CD14-positive monocyte (primary cell): Measurements from ENCODE around the gene SPATA46. TPM values are rescaled to one million over a fixed set of nuclear protein-coding genes. Genes with fewer than 3 reads are reported as not detected.

Source experiments
- DNase-seq, 3 donors: peaks; one replicate each; pipeline ENCODE4 v3.0.0-alpha.2; 2011 to 2022
- H2AFZ ChIP-seq: 2 replicates; pipeline ENCODE4 v1.6.0; 2012; ENCODE audit warnings: mild to moderate bottlenecking, low read depth, low read length, inconsistent platforms; ENCODE audit not compliant: insufficient read depth, poor library complexity, severe bottlenecking
- H3K27ac ChIP-seq, 2 donors: 1 replicate in 1 of 2; 2 replicates in 1 of 2; pipeline ENCODE4 v1.5.1; 2012 to 2013; ENCODE audit warnings: low read length in 2 of 2, control low read depth in 1 of 2, inconsistent platforms in 1 of 2, low read depth in 1 of 2, mild to moderate bottlenecking in 1 of 2
- H3K27me3 ChIP-seq, 2 donors: one replicate each; pipeline versions ENCODE4 v1.6.0 to v1.6.1; 2011 to 2013; ENCODE audit warnings: low read length in 2 of 2; ENCODE audit not compliant: control insufficient read depth in 2 of 2, insufficient read depth in 2 of 2
- H3K36me3 ChIP-seq, 2 donors: replicated peaks in 1 of 2; 1 replicate in 1 of 2; 2 replicates in 1 of 2; pipeline versions ENCODE4 v1.5.1 to v1.6.1; 2012 to 2013; ENCODE audit warnings: low read length in 2 of 2, control low read depth in 1 of 2, inconsistent platforms in 1 of 2, mild to moderate bottlenecking in 1 of 2; ENCODE audit not compliant: insufficient read depth in 2 of 2, control insufficient read depth in 1 of 2
- H3K4me1 ChIP-seq, 2 donors: 1 replicate in 1 of 2; 2 replicates in 1 of 2; pipeline versions ENCODE4 v1.5.1 to v1.6.1; 2012 to 2013; ENCODE audit warnings: low read length in 2 of 2, control low read depth in 1 of 2, inconsistent platforms in 1 of 2, mild to moderate bottlenecking in 1 of 2, moderate library complexity in 1 of 2; ENCODE audit not compliant: insufficient read depth in 2 of 2, control insufficient read depth in 1 of 2
- H3K4me2 ChIP-seq: replicated peaks from 2 replicates; pipeline ENCODE3; 2012; ENCODE audit warnings: low read length, moderate library complexity, mild to moderate bottlenecking; ENCODE audit not compliant: poor library complexity, severe bottlenecking; ENCODE audit errors: extremely low read depth
- H3K4me3 ChIP-seq, 3 experiments: fragments of 200-600 bp in 1 of 3; sonication (generic) in 1 of 3; replicated peaks in 1 of 3; 1 replicate in 2 of 3; 2 replicates in 1 of 3; pipeline ENCODE4 v1.5.1; 2011 to 2013; ENCODE audit warnings: low read length in 3 of 3, mild to moderate bottlenecking in 3 of 3, control low read depth in 2 of 3, low read depth in 2 of 3, inconsistent platforms in 1 of 3, moderate library complexity in 1 of 3
- H3K79me2 ChIP-seq: 2 replicates; pipeline ENCODE4 v1.6.0; 2012; ENCODE audit warnings: mild to moderate bottlenecking, control low read depth, inconsistent platforms, low read length, moderate library complexity; ENCODE audit not compliant: insufficient read depth
- H3K9ac ChIP-seq: 2 replicates; pipeline ENCODE4 v1.6.0; 2017; ENCODE audit warnings: low read length, mild to moderate bottlenecking; ENCODE audit not compliant: insufficient read depth, poor library complexity, severe bottlenecking
- H3K9me3 ChIP-seq, 2 donors: replicated peaks in 1 of 2; 1 replicate in 1 of 2; 2 replicates in 1 of 2; pipeline versions ENCODE4 v1.5.1 to v1.6.1; 2012 to 2013; ENCODE audit warnings: low read length in 2 of 2, control low read depth in 1 of 2; ENCODE audit not compliant: control insufficient read depth in 1 of 2, insufficient read depth in 1 of 2
- H4K20me1 ChIP-seq: 2 replicates; pipeline ENCODE4 v1.6.0; 2012; ENCODE audit warnings: mild to moderate bottlenecking, low read length, control low read depth, moderate library complexity; ENCODE audit not compliant: insufficient read depth
- H3K27ac Mint-ChIP-seq, 7 donors: one replicate each; pipeline ENCODE4 v1.8.0; 2020; ENCODE audit warnings: mild to moderate bottlenecking in 7 of 7, mixed read lengths in 7 of 7, moderate library complexity in 6 of 7, inconsistent platforms in 2 of 7
- H3K27me3 Mint-ChIP-seq, 3 donors: one replicate each; pipeline ENCODE4 v1.8.0; 2021 to 2022; ENCODE audit warnings: low read depth in 3 of 3, mild to moderate bottlenecking in 3 of 3, mixed read lengths in 3 of 3, moderate library complexity in 3 of 3, inconsistent platforms in 1 of 3
- H3K36me3 Mint-ChIP-seq, 2 donors: one replicate each; pipeline ENCODE4 v1.8.0; 2020; ENCODE audit warnings: mixed read lengths in 2 of 2, inconsistent platforms in 1 of 2, mild to moderate bottlenecking in 1 of 2
- H3K4me1 Mint-ChIP-seq: one replicate; pipeline ENCODE4 v1.8.0; 2020; ENCODE audit warnings: mild to moderate bottlenecking, mixed read lengths
- H3K4me3 Mint-ChIP-seq, 2 donors: one replicate each; pipeline ENCODE4 v1.8.0; 2020; ENCODE audit warnings: mild to moderate bottlenecking in 2 of 2, mixed read lengths in 2 of 2, moderate library complexity in 1 of 2
- H3K9me3 Mint-ChIP-seq, 7 donors: one replicate each; pipeline ENCODE4 v1.8.0; 2020 to 2022; ENCODE audit warnings: mixed read lengths in 7 of 7, mild to moderate bottlenecking in 6 of 7, moderate library complexity in 6 of 7, inconsistent platforms in 2 of 7
- WGBS: methylation state at CpG from one replicate; pipeline ENCODE4 v1.1.5; 2013; ENCODE audit warnings: missing lambda C conversion rate; ENCODE audit not compliant: insufficient coverage; 5-methylcytosine and 5-hydroxymethylcytosine counted together
- intact Hi-C, 2 donors: fragments of 100-400 bp; cut with micrococcal nuclease; formaldehyde crosslinking; loops; one replicate each; pipeline versions ENCODE4 v1.15.0 to v1.15.1; 2023
- polyA plus RNA-seq, 3 donors: library from polyadenylated mRNA; depleted of rRNA in 1 of 3; unstranded in 2 of 3; stranded (reverse) in 1 of 3; fragments of 300-500 nt in 2 of 3; fragments of >200 nt in 1 of 3; fragmentation: Illumina TruSeq in 2 of 3; gene quantifications; 1 replicate in 2 of 3; 2 replicates in 1 of 3; pipeline ENCODE4 v1.2.3, GENCODE V29; 2012 to 2021
- TF ChIP-seq, protein P1 (sequence below): fragments of 200-600 bp; IDR thresholded peaks from one replicate; pipeline ENCODE4 v1.8.0; 2022; ENCODE audit warnings: antibody characterized with exemption, mild to moderate bottlenecking

Gene SPATA46
- polyA plus RNA-seq, 3 donors, result not detected

DNA sequence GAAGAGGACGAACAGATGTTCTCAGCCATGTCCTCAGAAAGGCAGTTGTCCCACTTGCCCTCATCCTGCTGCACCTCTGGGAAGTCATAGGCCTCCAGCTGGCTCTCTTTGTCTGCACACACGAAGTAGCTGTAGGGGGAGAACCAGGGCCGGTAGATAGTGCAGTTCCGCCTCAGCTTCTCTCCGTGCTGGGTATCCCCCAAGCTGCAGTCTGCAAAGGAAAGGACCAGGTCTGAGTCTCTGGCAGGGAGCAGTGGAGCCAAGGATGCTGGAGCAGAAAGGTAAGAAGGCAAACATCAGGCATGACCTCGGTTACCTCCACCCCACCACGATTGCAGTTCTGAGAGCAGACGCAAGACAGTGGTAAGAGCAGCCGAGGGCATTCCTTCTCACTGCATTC lies 2.2 kb downstream of the SPATA46 start:
- Histone ChIP-seq H3K9ac (no peak overlapping the region), H2AFZ (no peak overlapping the region), H3K9me3 (no peaks in the 10 kb centered on the region), H3K27me3 (no peaks in the 10 kb centered on the region), H4K20me1 (no peaks in the 10 kb centered on the region), H3K4me1 (no peaks in the 10 kb centered on the region), H3K27ac (no peak overlapping the region), H3K36me3 (no peaks in the 10 kb centered on the region), H3K4me2 (no peak overlapping the region), H3K4me3 (no peak overlapping the region), H3K79me2 (no peaks in the 10 kb centered on the region)
- H3K4me3 Mint-ChIP-seq, result no peak overlapping the region
- WGBS, result 97% methylated on average over 6 of the region's 9 CpGs
- TF ChIP-seq, protein P1, sequence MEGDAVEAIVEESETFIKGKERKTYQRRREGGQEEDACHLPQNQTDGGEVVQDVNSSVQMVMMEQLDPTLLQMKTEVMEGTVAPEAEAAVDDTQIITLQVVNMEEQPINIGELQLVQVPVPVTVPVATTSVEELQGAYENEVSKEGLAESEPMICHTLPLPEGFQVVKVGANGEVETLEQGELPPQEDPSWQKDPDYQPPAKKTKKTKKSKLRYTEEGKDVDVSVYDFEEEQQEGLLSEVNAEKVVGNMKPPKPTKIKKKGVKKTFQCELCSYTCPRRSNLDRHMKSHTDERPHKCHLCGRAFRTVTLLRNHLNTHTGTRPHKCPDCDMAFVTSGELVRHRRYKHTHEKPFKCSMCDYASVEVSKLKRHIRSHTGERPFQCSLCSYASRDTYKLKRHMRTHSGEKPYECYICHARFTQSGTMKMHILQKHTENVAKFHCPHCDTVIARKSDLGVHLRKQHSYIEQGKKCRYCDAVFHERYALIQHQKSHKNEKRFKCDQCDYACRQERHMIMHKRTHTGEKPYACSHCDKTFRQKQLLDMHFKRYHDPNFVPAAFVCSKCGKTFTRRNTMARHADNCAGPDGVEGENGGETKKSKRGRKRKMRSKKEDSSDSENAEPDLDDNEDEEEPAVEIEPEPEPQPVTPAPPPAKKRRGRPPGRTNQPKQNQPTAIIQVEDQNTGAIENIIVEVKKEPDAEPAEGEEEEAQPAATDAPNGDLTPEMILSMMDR, result no peak
- intact Hi-C loops, result no loop called here
- peaks cover 1 to 6% (median 2%) of the 10 kb centered on the region in 3 donors for H3K27me3 Mint-ChIP-seq
- H3K36me3 Mint-ChIP-seq, result no peaks in the 10 kb centered on the region
- DNase-seq, result no peak
- H3K27ac Mint-ChIP-seq, result peak overlapping the region in 1 of 7 donors; percentile 60
- H3K4me1 Mint-ChIP-seq, result no peaks in the 10 kb centered on the region
- H3K9me3 Mint-ChIP-seq, result no peaks in the 10 kb centered on the region

DNA sequence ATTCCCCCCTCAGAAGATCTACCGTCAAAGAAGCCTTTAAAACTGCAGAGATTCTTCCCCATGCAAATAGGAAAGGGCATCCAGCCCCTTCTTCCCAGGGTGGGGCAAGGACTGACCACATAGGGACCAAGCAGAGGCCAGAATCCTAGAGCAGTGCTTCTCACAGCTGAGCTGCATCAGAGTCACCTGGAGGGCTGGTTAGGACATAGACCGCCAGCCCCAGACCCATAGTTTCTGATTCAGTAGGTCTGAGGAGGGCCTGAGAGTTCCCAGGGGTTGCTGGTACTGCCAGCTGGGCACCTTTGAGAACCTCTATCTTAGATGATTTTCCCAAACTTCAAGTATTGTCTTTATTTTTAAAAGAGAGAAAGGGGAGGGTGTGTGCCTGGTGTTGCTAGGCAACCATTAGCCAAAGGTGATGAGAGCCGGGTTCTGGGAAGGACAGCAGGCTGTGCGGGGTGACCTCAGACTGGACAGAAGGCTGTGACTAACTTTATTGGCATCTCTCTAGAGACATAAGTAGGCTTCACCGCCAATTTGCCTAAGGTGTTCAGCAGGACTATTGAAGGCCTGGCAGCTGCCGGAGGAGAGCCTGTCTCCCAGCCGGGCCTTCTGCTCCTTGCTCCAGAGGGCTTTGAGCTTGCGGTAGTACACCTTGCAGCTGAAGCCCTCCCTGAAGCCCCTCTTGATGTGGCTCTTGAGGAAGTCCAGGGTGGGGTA lies 3.0 kb downstream of the SPATA46 start:
- Mint-ChIP-seq H3K9me3 (no peaks in the 10 kb centered on the region), H3K27me3 (peaks cover 1 to 6% (median 2%) of the 10 kb centered on the region in 3 donors), H3K4me3 (no peak overlapping the region), H3K36me3 (no peaks in the 10 kb centered on the region), H3K4me1 (no peaks in the 10 kb centered on the region), H3K27ac (peak overlapping the region in 1 of 7 donors; percentile 26)
- TF ChIP-seq, protein P1, result no peak
- intact Hi-C loops, result no loop called here
- H3K4me1 ChIP-seq, result no peaks in the 10 kb centered on the region
- H3K4me3 ChIP-seq, result no peak overlapping the region
- no peak overlapping the region for H2AFZ ChIP-seq
- WGBS, result 96% methylated on average over 8 of the region's 8 CpGs
- no peak for DNase-seq
- H3K27ac ChIP-seq, result no peak overlapping the region
- no peaks in the 10 kb centered on the region for H3K36me3 ChIP-seq
- no peaks in the 10 kb centered on the region for H3K79me2 ChIP-seq
- no peak overlapping the region for H3K9ac ChIP-seq
- H4K20me1 ChIP-seq, result no peaks in the 10 kb centered on the region
- no peaks in the 10 kb centered on the region for H3K9me3 ChIP-seq
- no peaks in the 10 kb centered on the region for H3K27me3 ChIP-seq
- H3K4me2 ChIP-seq, result no peak overlapping the region
